Astrocyte of the cerebellum (primary cell): ENCODE measurements around the gene LRIG1.

Experiments
- DNase-seq: peaks from one replicate; pipeline ENCODE4 v3.0.0-alpha.2; 2011; ENCODE audit warnings: low read depth
- H3K4me3 ChIP-seq: 2 replicates; pipeline ENCODE4 v1.5.1; 2011; ENCODE audit warnings: mild to moderate bottlenecking, low read depth, low read length, moderate library complexity
- in situ Hi-C: cut with HindIII; loops from 2 replicates; pipeline ENCODE4 v1.10.0; 2017; ENCODE audit warnings: low sequenced_read_pairs
- TF ChIP-seq, protein P1 (sequence below): IDR thresholded peaks from 2 replicates; pipeline ENCODE4 v1.5.1; 2012; ENCODE audit warnings: low read length, low read depth, moderate library complexity, mild to moderate bottlenecking; ENCODE audit errors: missing control alignments

Gene LRIG1

DNA sequence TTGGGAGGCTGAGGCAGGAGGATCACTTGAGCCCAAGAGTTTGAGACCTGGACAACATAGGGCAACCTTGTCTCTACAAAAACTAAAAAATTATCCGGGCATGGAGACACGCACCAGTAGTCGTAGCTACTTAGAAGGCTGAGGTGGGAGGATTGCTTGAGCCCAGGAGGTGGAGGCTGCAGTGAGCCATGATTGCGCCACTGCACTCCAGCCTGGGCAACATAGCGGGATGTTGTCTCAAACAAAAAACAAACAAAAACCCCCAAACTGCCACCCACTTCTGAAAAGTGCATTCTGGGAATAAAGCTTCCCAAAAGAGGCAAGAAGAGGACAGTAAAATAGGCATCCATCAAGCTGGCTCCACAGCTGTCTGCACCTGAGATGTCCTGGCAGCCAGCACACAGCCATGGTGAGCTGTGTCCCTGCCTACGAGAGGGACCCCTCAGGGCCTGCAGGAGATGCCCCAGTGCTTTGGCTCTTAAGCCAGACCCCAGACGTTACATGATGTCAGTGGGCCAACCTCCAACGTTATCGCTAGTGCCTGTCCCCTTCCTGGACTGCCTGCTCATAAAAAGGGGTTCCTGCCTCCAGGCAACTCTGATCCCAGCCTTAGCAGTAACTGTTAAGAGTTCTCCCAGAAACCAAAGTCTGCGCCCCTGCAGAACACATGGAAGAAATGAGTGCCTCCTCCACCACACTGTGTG, 101.1 kb downstream of the LRIG1 start:
- TF ChIP-seq, protein P1, sequence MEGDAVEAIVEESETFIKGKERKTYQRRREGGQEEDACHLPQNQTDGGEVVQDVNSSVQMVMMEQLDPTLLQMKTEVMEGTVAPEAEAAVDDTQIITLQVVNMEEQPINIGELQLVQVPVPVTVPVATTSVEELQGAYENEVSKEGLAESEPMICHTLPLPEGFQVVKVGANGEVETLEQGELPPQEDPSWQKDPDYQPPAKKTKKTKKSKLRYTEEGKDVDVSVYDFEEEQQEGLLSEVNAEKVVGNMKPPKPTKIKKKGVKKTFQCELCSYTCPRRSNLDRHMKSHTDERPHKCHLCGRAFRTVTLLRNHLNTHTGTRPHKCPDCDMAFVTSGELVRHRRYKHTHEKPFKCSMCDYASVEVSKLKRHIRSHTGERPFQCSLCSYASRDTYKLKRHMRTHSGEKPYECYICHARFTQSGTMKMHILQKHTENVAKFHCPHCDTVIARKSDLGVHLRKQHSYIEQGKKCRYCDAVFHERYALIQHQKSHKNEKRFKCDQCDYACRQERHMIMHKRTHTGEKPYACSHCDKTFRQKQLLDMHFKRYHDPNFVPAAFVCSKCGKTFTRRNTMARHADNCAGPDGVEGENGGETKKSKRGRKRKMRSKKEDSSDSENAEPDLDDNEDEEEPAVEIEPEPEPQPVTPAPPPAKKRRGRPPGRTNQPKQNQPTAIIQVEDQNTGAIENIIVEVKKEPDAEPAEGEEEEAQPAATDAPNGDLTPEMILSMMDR: no peak
- no peak overlapping the region for H3K4me3 ChIP-seq
- in situ Hi-C loops: loop anchor here (5.0 kb wide), 1 partner anchor 102 kb away; no protein-coding TSS in a partner anchor
- DNase-seq: no peak

DNA sequence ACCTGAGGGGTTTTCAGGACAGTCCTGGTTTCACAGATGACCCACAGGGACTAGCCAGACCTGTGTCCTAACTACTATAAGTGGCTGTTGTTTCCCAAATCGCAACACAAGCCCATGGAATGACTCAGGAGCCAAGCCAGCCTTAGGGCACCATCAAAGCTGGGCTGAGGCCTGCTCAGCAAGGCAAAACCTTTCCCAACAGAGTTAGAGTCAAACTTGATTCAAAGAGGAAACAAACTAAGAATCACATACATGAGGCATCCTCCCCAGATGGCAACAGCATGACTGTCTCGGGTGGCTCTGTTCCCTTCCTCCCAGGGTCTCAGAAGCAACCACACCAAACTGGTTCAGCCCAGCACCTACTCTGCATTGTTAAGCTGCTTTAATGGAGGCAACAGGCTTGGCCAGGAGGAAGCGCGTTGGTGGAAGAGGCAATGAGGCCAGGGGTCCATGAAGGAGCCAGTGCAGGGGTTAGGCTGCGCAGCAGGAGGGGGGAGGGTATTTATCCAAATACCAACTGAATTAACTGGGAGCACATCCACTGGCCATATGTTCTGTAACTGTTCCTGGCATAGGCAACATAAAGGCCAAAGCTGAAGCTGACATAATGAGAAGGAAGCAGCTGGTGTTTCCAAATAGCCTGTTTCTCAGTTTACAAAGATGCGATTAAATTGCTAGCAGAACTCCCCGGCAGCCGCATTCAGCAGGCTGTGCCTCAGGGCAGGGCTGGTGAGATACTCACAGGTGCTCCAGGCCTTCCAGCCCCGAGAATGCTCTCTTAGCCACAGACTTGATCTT, 102.4 kb downstream of the LRIG1 start:
- in situ Hi-C loops: loop anchor here (5.0 kb wide), 1 partner anchor 101 kb away; no protein-coding TSS in a partner anchor
- no peak for DNase-seq
- TF ChIP-seq, protein P1: no peak

DNA sequence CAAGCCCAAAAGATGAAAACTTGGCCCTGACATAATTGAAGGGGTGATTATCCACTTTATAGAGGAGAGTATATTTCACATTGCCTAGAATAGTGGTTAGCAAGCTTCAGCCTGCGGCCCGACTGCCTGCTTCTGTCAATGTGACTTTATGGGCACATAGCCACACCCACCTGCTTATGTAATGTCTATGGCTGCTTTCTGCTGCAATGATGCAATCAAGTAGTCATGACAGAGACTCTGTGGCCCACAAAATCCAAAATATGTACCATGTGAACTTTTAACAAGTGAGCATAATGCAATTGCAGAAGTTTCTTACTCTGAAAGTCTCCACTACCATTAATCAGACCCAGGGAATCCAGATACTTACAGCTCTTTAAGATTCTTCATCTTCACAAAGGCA, 103.1 kb downstream of the LRIG1 start:
- H3K4me3 ChIP-seq: no peak overlapping the region
- in situ Hi-C loops: loop anchor here (5.0 kb wide), 1 partner anchor 100 kb away; no protein-coding TSS in a partner anchor
- TF ChIP-seq, protein P1: no peak
- no peak for DNase-seq

More for the DNA sequence above, 102.4 kb downstream of the LRIG1 start:
- no peak overlapping the region for H3K4me3 ChIP-seq

DNA sequence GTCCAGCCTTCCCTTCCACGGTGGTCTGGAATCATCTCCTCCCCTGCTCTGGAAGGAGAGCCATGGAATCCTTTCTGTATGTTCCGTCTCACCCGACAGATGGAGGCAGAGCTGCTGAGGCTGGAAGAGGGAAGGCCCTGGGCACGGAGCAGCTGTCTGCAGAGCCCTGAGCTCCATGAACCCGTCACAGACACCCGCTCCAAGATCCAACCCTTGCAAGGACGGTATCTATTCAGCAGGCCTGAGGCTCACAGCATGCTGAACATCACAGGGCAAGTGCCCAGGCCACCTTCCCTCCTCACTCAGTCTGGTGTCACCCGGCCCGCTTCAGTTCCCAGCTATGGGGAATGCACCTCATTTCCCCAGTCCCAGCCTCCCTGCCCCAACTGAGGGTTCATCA, 103.9 kb downstream of the LRIG1 start:
- H3K4me3 ChIP-seq: no peak overlapping the region
- TF ChIP-seq, protein P1: no peak
- in situ Hi-C loops: loop anchor here (5.0 kb wide), 1 partner anchor 100 kb away; no protein-coding TSS in a partner anchor
- DNase-seq: no peak

DNA sequence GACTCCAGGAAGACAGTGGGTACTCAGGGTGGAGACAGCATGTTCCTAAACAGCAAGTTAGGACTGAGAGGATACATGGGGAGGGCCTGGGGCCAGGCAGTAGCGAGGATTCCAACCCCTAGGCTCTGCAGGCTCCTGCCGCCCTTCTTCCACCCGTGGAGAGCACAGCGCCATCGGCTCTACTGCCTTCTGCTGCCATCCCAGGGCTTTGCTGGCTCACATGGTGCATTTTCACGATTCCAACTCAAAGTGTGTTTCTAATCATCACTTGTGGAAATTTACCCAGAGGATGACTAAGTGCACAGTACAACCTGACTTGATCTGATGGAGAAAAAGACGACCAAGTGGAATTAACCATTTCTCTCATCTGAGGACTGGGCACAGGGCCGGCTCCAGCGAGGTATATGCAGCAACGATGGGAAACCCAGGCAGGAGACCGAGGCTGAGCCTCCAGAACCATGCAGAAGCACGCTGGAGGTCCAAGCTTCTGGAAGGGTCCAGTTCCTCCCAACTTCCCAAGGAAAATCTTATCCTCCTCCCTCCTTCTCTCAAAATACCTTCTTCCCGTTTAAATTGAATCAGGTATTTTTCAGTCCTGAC, 104.6 kb downstream of the LRIG1 start:
- in situ Hi-C loops: loop anchor here (5.0 kb wide), 1 partner anchor 99 kb away; no protein-coding TSS in a partner anchor
- TF ChIP-seq, protein P1: no peak
- H3K4me3 ChIP-seq: no peak overlapping the region
- no peak for DNase-seq

DNA sequence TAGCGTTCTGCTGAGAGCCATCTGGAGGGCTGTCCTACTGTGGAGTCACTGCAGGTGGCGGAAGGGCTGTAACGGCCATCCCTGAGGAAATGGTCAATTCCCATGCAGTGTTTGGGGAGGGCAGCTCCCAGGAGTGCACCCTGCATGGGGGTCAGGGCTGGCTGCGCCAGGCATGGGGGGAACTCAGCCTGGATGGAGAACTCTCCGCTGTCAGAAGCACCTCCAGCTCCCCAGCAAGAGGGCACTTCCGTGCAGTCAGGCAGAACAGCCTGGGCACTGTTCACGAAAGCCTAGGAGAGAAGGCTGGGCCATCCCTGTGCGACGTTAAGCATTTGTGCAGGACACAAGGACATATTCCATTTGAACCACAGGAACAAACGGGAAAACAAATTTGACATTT, 105.2 kb downstream of the LRIG1 start:
- TF ChIP-seq, protein P1: no peak
- no peak for DNase-seq
- in situ Hi-C loops: loop anchor here (5.0 kb wide), 1 partner anchor 98 kb away; no protein-coding TSS in a partner anchor
- no peak overlapping the region for H3K4me3 ChIP-seq
